GM13977 (cell line): ENCODE results near the gene ALK.

Experiments
- DNase-seq: peaks from one replicate; pipeline ENCODE4 v3.0.0; 2012; ENCODE audit warnings: low spot score
- CTCF ChIP-seq: IDR thresholded peaks from 2 replicates; pipeline ENCODE4 v1.5.1; 2012; ENCODE audit warnings: mild to moderate bottlenecking, control low read depth; ENCODE audit not compliant: insufficient read depth; ENCODE audit errors: extremely low read depth, missing control alignments
- in situ Hi-C: fragments of 300-500 bp; cut with MboI; formaldehyde crosslinking; loops from one replicate; pipeline ENCODE4 v1.12.0; 2022; ENCODE audit warnings: low sequenced_read_pairs, low pct_unique_long_range_greater_than_20kb, mixed read lengths, inconsistent platforms; ENCODE audit not compliant: unreplicated experiment

The ALK gene

GRCh38 chr2:29598978-29599377 is 322.4 kb downstream of the ALK start:
- in situ Hi-C loops, result no loop called here
- no peak for TF ChIP-seq CTCF
- no peak for DNase-seq

- DNase-seq, result no peak
- in situ Hi-C loops, result no loop called here
- TF ChIP-seq CTCF, result no peak
Measured at GRCh38 chr2:29597035-29597434, 324.4 kb downstream of the ALK start.

GRCh38 chr2:29596584-29596983 is 324.8 kb downstream of the ALK start:
- TF ChIP-seq CTCF, result no peak
- no peak for DNase-seq
- in situ Hi-C loops, result no loop called here

GRCh38 chr2:29591600-29591999 is 329.8 kb downstream of the ALK start:
- no peak for DNase-seq
- in situ Hi-C loops, result no loop called here
- TF ChIP-seq CTCF, result no peak

GRCh38 chr2:29590211-29590610 is 331.2 kb downstream of the ALK start:
- in situ Hi-C loops, result no loop called here
- TF ChIP-seq CTCF, result no peak
- DNase-seq, result no peak

- in situ Hi-C loops, result no loop called here
- no peak for DNase-seq
- no peak for TF ChIP-seq CTCF
Measured at GRCh38 chr2:29589440-29590103, 331.8 kb downstream of the ALK start.
